Thoracic aorta (tissue), 2 donors: ENCODE measurements around the gene UFD1. TPM values are rescaled to one million over a fixed set of nuclear protein-coding genes. Genes with fewer than 3 reads are reported as not detected.

ENCODE experiments used
- ATAC-seq: fragments of 150-250 bp; one replicate; pipeline ENCODE4 v1.8.0; 2017; ENCODE audit warnings: low read depth; ENCODE audit not compliant: insufficient number of reproducible peaks, low FRiP score
- DNase-seq: peaks from one replicate; pipeline ENCODE4 v3.0.0-alpha.2; 2020; ENCODE audit warnings: low spot score
- H3K27ac ChIP-seq, 2 donors: fragments of 200-600 bp; sonication (generic); 1 replicate in 1 of 2; 2 replicates in 1 of 2; pipeline ENCODE4 v1.5.1; 2016; ENCODE audit warnings: mild to moderate bottlenecking in 2 of 2, moderate library complexity in 2 of 2
- H3K27me3 ChIP-seq: fragments of 200-600 bp; sonication (generic); replicated peaks from 2 replicates; pipeline ENCODE4 v1.6.0; 2016; ENCODE audit warnings: mild to moderate bottlenecking; ENCODE audit not compliant: insufficient read depth
- H3K36me3 ChIP-seq: fragments of 200-600 bp; sonication (generic); one replicate; pipeline ENCODE4 v1.5.1; 2016
- H3K4me1 ChIP-seq, 2 donors: fragments of 200-600 bp; sonication (generic); 1 replicate in 1 of 2; 2 replicates in 1 of 2; pipeline versions ENCODE4 v1.5.1 to v1.6.0; 2016; ENCODE audit warnings: low read depth in 2 of 2, mild to moderate bottlenecking in 1 of 2; ENCODE audit not compliant: control insufficient read depth in 1 of 2
- H3K4me3 ChIP-seq: fragments of 200-600 bp; sonication (generic); 2 replicates; pipeline ENCODE4 v1.5.1; 2016; ENCODE audit warnings: mild to moderate bottlenecking
- H3K9me3 ChIP-seq: fragments of 200-600 bp; sonication (generic); 2 replicates; pipeline ENCODE4 v1.5.1; 2016
- total RNA-seq, 2 donors: library from RNA; depleted of rRNA; stranded (reverse); fragments of >200 nt; gene quantifications; one replicate each; pipeline versions ENCODE4 v1.1.0 to v1.2.3, GENCODE V29; 2016
- TF ChIP-seq, protein P1 (sequence below): fragments of 200-600 bp; sonication (generic); IDR thresholded peaks from one replicate; pipeline ENCODE4 v1.5.1; 2019; ENCODE audit warnings: antibody characterized with exemption

The UFD1 gene, protein sequence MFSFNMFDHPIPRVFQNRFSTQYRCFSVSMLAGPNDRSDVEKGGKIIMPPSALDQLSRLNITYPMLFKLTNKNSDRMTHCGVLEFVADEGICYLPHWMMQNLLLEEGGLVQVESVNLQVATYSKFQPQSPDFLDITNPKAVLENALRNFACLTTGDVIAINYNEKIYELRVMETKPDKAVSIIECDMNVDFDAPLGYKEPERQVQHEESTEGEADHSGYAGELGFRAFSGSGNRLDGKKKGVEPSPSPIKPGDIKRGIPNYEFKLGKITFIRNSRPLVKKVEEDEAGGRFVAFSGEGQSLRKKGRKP
- total RNA-seq = 10 to 100 TPM; 32.0 to 32.5 TPM

DNA sequence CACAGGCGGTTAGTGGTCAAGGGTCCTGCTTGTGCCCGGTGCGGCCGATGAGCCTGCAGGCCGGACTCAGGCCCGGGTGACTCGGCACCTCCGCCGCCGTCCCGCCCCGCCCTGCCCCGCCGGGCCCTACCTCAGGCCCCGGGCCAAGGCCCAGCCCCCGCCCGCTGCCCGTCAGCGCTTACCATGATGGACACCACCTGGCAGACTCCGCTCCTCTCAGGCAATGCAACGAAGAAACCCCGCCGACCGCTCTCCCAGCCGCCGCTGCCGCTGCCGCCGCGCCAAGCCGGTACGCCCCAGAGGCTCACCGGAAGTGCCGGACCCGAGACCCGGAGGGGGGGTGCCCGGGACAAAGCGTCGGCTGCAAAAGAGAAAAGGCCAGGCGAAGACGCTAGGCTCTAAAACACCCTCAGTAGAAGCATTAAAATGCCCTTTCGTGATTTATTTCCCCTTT, at the start of gene UFD1:
Gene UFD1, minus strand, starts transcription at position 293 of the 454 bp plus-strand sequence. Its CDS starts 108 bp downstream, at position 185.
- TF ChIP-seq, protein P1, sequence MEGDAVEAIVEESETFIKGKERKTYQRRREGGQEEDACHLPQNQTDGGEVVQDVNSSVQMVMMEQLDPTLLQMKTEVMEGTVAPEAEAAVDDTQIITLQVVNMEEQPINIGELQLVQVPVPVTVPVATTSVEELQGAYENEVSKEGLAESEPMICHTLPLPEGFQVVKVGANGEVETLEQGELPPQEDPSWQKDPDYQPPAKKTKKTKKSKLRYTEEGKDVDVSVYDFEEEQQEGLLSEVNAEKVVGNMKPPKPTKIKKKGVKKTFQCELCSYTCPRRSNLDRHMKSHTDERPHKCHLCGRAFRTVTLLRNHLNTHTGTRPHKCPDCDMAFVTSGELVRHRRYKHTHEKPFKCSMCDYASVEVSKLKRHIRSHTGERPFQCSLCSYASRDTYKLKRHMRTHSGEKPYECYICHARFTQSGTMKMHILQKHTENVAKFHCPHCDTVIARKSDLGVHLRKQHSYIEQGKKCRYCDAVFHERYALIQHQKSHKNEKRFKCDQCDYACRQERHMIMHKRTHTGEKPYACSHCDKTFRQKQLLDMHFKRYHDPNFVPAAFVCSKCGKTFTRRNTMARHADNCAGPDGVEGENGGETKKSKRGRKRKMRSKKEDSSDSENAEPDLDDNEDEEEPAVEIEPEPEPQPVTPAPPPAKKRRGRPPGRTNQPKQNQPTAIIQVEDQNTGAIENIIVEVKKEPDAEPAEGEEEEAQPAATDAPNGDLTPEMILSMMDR = no peak
- H3K9me3 ChIP-seq = no peaks in the 10 kb centered on the region
- peak within 1 kb of the TSS; percentile 97 to 98 for H3K27ac ChIP-seq
- H3K27me3 ChIP-seq = no peaks in the 10 kb centered on the region
- H3K36me3 ChIP-seq = peaks cover 5% of the 10 kb centered on the region
- DNase-seq (peak; percentile 52), ATAC-seq (peak; percentile 81)
- H3K4me1 ChIP-seq = peaks cover 16 to 17% of the 10 kb centered on the region in 2 donors
- peak within 1 kb of the TSS; percentile 90 for H3K4me3 ChIP-seq

DNA sequence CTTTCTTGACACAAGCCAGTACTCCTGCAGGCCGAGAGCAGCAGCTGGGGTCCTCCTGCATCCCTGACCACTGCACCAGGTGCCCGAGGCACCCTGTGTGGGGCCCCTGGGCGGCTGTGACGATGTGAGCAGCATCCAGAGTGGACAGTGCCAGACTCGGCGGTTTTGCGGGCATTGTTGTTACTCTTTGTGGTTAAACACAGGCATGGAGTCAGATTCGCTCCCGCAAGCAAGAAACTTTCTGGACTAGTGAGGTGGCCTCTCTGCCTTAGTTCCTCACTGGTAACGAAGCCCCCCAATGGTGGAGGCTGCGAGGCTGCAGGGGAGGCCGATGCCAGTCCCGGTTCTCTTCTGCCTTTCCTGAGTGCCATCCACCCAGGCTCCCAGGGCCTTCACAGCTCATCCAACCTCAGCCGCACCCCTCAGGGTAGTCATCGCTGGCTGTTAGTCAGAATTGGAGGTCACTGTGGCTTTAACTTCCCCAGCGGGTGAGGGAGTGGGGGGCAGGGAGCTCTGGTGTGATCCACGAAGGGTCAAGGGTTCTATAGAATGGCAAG, 48.9 kb upstream of the UFD1 start:
- H3K27me3 ChIP-seq = no peaks in the 10 kb centered on the region
- ATAC-seq = no peak

DNA sequence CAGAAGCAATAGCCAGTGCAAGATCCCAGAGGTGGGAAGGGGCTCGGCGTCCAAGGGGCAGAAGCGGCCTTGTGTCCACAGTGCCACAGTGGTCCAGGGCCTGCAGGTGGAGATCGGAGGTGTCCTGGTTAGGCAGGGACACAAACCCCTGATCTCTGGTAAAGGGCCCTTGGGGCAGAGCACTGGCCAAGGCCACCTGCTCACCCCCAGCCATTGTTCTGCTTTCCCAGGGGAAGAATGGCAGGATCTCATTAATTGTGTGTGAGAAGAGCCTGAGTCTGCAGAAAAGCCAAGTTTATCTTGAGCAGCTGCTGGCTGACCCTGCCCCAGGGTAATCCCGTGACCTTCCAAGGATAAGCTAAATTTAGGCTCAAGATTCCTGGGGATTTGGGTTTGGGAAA, 48.3 kb upstream of the UFD1 start:
- ATAC-seq = no peak
- H3K27me3 ChIP-seq = no peaks in the 10 kb centered on the region

More for the DNA sequence above, 48.9 kb upstream of the UFD1 start:
- Histone ChIP-seq H3K4me3 (no peak overlapping the region), H3K27ac (no peak overlapping the region), H3K4me1 (peaks cover 0 to 10% of the 10 kb centered on the region in 2 donors), H3K9me3 (no peaks in the 10 kb centered on the region), H3K36me3 (no peaks in the 10 kb centered on the region)
- no peak for DNase-seq
- TF ChIP-seq, protein P1 = no peak

DNA sequence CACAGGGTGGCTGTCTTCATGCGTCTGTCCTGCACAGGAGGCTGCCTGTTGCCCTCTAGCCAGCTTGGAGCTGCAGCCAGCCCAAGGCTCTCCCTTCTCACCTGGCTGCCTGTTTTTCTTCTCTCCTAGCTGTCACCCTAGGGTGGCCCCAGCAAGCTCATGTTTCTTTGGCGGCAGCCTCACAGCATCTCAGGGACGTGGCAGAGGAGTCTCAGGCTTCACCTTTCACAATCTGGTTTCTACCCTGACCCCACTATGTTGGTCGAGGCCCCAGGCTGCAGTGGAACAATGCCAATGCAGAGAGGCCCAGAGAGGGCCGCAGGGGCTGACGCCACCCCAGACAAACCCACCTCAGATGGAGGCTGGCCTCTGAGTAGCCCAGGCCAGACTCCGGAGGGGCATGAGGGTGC, 47.7 kb upstream of the UFD1 start:
- no peaks in the 10 kb centered on the region for H3K27me3 ChIP-seq
- no peaks in the 10 kb centered on the region for H3K9me3 ChIP-seq
- H3K36me3 ChIP-seq = no peaks in the 10 kb centered on the region
- TF ChIP-seq, protein P1 = no peak
- H3K4me1 ChIP-seq = peaks cover 0 to 10% of the 10 kb centered on the region in 2 donors
- no peak overlapping the region for H3K4me3 ChIP-seq
- ATAC-seq (no peak), DNase-seq (no peak)
- no peak overlapping the region for H3K27ac ChIP-seq

More for the DNA sequence above, 48.3 kb upstream of the UFD1 start:
- Histone ChIP-seq H3K4me3 (no peak overlapping the region), H3K36me3 (no peaks in the 10 kb centered on the region), H3K4me1 (peaks cover 0 to 10% of the 10 kb centered on the region in 2 donors), H3K9me3 (no peaks in the 10 kb centered on the region), H3K27ac (no peak overlapping the region)
- TF ChIP-seq, protein P1 = no peak
- no peak for DNase-seq

DNA sequence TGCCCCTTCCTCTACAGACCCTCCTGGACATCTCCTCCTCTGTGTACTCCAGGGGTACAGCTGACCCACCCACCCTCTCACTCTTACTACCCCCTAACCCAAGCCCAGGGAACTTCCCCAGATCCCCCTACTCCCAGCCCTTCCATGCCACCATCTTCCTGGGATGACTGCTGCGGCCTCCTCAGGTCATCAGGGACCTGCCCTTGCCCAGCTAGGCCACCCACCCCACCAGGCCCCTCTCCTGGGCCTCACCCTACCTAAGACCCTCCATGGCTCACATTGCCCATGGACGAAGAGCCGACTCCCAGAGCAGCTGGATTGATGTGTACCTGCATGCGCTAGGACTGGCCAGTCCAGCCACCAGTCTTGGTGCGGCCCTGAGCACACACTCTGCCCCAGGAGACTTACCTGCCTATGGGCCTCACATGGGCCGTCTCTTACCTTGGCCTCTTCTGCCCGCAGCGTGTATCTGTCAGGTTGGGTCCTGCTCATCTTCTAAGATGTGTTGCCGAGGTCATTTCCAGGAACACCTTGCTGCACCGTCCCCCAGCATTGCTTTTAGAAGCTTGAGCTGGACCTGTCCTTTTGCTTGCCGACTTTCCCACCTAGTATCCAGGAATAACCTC, 47.2 kb upstream of the UFD1 start:
- Histone ChIP-seq H3K27me3 (no peaks in the 10 kb centered on the region), H3K27ac (no peak overlapping the region), H3K4me1 (peaks cover 0 to 10% of the 10 kb centered on the region in 2 donors), H3K36me3 (no peaks in the 10 kb centered on the region), H3K4me3 (no peak overlapping the region), H3K9me3 (no peaks in the 10 kb centered on the region)
- TF ChIP-seq, protein P1 = no peak
- no peak for DNase-seq
- no peak for ATAC-seq
